Osteoblast (primary cell): ENCODE results near the gene PCDHB3. TPM values are rescaled to one million over a fixed set of nuclear protein-coding genes. Genes with fewer than 3 reads are reported as not detected.
"Not testable (repeated sequence)": the region's sequence is repeated elsewhere in the genome, so short reads cannot be mapped to it uniquely, and the experiment has no call there.

Experiments
- DNase-seq: peaks from one replicate; pipeline ENCODE4 v3.0.0; 2011; ENCODE audit warnings: low spot score, mixed read lengths; ENCODE audit not compliant: insufficient read length; ENCODE audit errors: missing footprints
- H2AFZ ChIP-seq: 2 replicates; pipeline ENCODE4 v1.6.0; 2011; ENCODE audit warnings: mild to moderate bottlenecking, low read length
- H3K27ac ChIP-seq: 2 replicates; pipeline ENCODE4 v1.5.1; 2011; ENCODE audit warnings: mild to moderate bottlenecking, low read depth, low read length, moderate library complexity
- H3K27me3 ChIP-seq: 2 replicates; pipeline ENCODE4 v1.6.0; 2012; ENCODE audit warnings: mild to moderate bottlenecking, control low read depth, inconsistent platforms, low read length, moderate library complexity; ENCODE audit not compliant: insufficient read depth
- H3K36me3 ChIP-seq: 2 replicates; pipeline ENCODE4 v1.5.1; 2011; ENCODE audit warnings: mild to moderate bottlenecking, low read length, control low read depth, moderate library complexity; ENCODE audit not compliant: insufficient read depth
- H3K4me1 ChIP-seq: 2 replicates; pipeline ENCODE4 v1.5.1; 2011; ENCODE audit warnings: mild to moderate bottlenecking, low read length, control low read depth, moderate library complexity; ENCODE audit not compliant: insufficient read depth
- H3K4me2 ChIP-seq: 2 replicates; pipeline ENCODE4 v1.6.0; 2011; ENCODE audit warnings: mild to moderate bottlenecking, low read length; ENCODE audit not compliant: insufficient read depth
- H3K4me3 ChIP-seq: fragments of 200-600 bp; sonication (generic); 3 replicates; pipeline ENCODE4 v1.5.1; 2012; ENCODE audit warnings: mild to moderate bottlenecking, low read length, inconsistent platforms; ENCODE audit not compliant: insufficient read depth
- H3K79me2 ChIP-seq: 2 replicates; pipeline ENCODE4 v1.6.0; 2012; ENCODE audit warnings: mild to moderate bottlenecking, low read length, control low read depth, inconsistent platforms; ENCODE audit not compliant: insufficient read depth
- H3K9me3 ChIP-seq: 2 replicates; pipeline ENCODE4 v1.5.1; 2011; ENCODE audit warnings: low read depth, low read length, control low read depth
- H4K20me1 ChIP-seq: 2 replicates; pipeline ENCODE4 v1.6.0; 2012; ENCODE audit warnings: mild to moderate bottlenecking, low read length, control low read depth; ENCODE audit not compliant: insufficient read depth
- CTCF ChIP-seq: IDR thresholded peaks from 2 replicates; pipeline ENCODE4 v1.5.1; 2011; ENCODE audit warnings: mild to moderate bottlenecking, low read depth, low read length, moderate library complexity; ENCODE audit errors: extremely low read depth
- total RNA-seq: library from RNA; depleted of rRNA; stranded (reverse); fragments of >200 nt; gene quantifications from 2 replicates; pipeline ENCODE4 v1.2.3, GENCODE V29; 2012

Gene PCDHB3
- total RNA-seq, 1 donor: 0.36 TPM

- H3K4me2 ChIP-seq: no peak overlapping the region
- H3K27ac ChIP-seq: no peak overlapping the region
- no peak overlapping the region for H3K4me3 ChIP-seq
- H3K9me3 ChIP-seq: no peaks in the 10 kb centered on the region
- H3K79me2 ChIP-seq: no peaks in the 10 kb centered on the region
- no peak overlapping the region for H2AFZ ChIP-seq
- H3K27me3 ChIP-seq: no peaks in the 10 kb centered on the region
- H4K20me1 ChIP-seq: no peaks in the 10 kb centered on the region
- DNase-seq: no peak
- no peaks in the 10 kb centered on the region for H3K4me1 ChIP-seq
- no peak for TF ChIP-seq CTCF
- H3K36me3 ChIP-seq: no peaks in the 10 kb centered on the region
Measured at GRCh38 chr5:141101059-141101458, 786 bp downstream of the PCDHB3 start.

- H3K27me3 ChIP-seq, DNase-seq, H3K79me2 ChIP-seq, H3K36me3 ChIP-seq, H3K4me1 ChIP-seq, H3K4me3 ChIP-seq, H4K20me1 ChIP-seq, H3K4me2 ChIP-seq, H3K9me3 ChIP-seq, H3K27ac ChIP-seq, H2AFZ ChIP-seq: not testable (repeated sequence)
Measured at GRCh38 chr5:141102070-141102469, 1.8 kb downstream of the PCDHB3 start.

- H3K4me3 ChIP-seq, DNase-seq: not testable (repeated sequence)
Measured at GRCh38 chr5:141102471-141102870, 2.2 kb downstream of the PCDHB3 start.

GRCh38 chr5:141105350-141105749 lies 5.1 kb downstream of the PCDHB3 start:
- no peaks in the 10 kb centered on the region for H3K79me2 ChIP-seq
- H3K27ac ChIP-seq: no peak overlapping the region
- DNase-seq: no peak
- H3K36me3 ChIP-seq: no peaks in the 10 kb centered on the region
- TF ChIP-seq CTCF: no peak
- no peak overlapping the region for H2AFZ ChIP-seq
- no peak overlapping the region for H3K4me2 ChIP-seq
- no peaks in the 10 kb centered on the region for H3K27me3 ChIP-seq
- no peaks in the 10 kb centered on the region for H3K4me1 ChIP-seq
- no peaks in the 10 kb centered on the region for H3K9me3 ChIP-seq
- no peaks in the 10 kb centered on the region for H4K20me1 ChIP-seq
- H3K4me3 ChIP-seq: no peak overlapping the region

More at GRCh38 chr5:141102471-141102870, 2.2 kb downstream of the PCDHB3 start:
- not testable (repeated sequence) for H3K4me1 ChIP-seq, H3K9me3 ChIP-seq, H4K20me1 ChIP-seq, H2AFZ ChIP-seq, H3K27me3 ChIP-seq, H3K36me3 ChIP-seq, H3K27ac ChIP-seq, H3K4me2 ChIP-seq, H3K79me2 ChIP-seq

- no peak for TF ChIP-seq CTCF
- H3K4me2 ChIP-seq: no peak overlapping the region
- no peak for DNase-seq
- no peak overlapping the region for H3K4me3 ChIP-seq
- no peaks in the 10 kb centered on the region for H3K36me3 ChIP-seq
- H3K9me3 ChIP-seq: no peaks in the 10 kb centered on the region
- no peak overlapping the region for H2AFZ ChIP-seq
- H3K4me1 ChIP-seq: no peaks in the 10 kb centered on the region
- no peaks in the 10 kb centered on the region for H3K27me3 ChIP-seq
- H4K20me1 ChIP-seq: no peaks in the 10 kb centered on the region
- no peak overlapping the region for H3K27ac ChIP-seq
- no peaks in the 10 kb centered on the region for H3K79me2 ChIP-seq
Measured at GRCh38 chr5:141119250-141119649, 19.0 kb downstream of the PCDHB3 start.
